Hepatocyte (in vitro differentiated cells): ENCODE data around the gene CMC2.

Experiments
- CTCF ChIP-seq: fragments of 200-600 bp; sonication (generic); IDR thresholded peaks from 2 replicates; pipeline ENCODE4 v1.5.1; 2016; ENCODE audit warnings: antibody characterized with exemption, mild to moderate bottlenecking; ENCODE audit not compliant: poor library complexity
- EZH2 ChIP-seq: fragments of 200-600 bp; sonication (generic); IDR thresholded peaks from 2 replicates; pipeline ENCODE4 v1.6.1; 2016; ENCODE audit warnings: antibody characterized with exemption, mild to moderate bottlenecking, borderline replicate concordance
- EZH2phosphoT487 ChIP-seq: fragments of 200-600 bp; sonication (generic); IDR thresholded peaks from one replicate; pipeline ENCODE4 v1.6.1; 2018; ENCODE audit warnings: antibody characterized with exemption, mild to moderate bottlenecking, low read depth, moderate library complexity; ENCODE audit not compliant: unreplicated experiment, severe bottlenecking

- TF ChIP-seq EZH2 (no peak), CTCF (no peak), EZH2phosphoT487 (no peak)
Measured at GRCh38 chr16:80976946-80977345, 29.7 kb downstream of the CMC2 start.
